Ovary (tissue), 9 donors: ENCODE data around the gene PPP1R2. TPM values are rescaled to one million over a fixed set of nuclear protein-coding genes. Genes with fewer than 3 reads are reported as not detected.

Experiments
- DNase-seq, 5 donors: peaks; one replicate each; pipeline ENCODE4 v3.0.0-alpha.2; 2019 to 2020
- H3K27ac ChIP-seq, 2 donors: fragments of 200-600 bp; one replicate each; pipeline versions ENCODE4 v1.5.1 to v1.8.0; 2019 to 2022
- H3K27me3 ChIP-seq: fragments of 200-600 bp; one replicate; pipeline ENCODE4 v1.8.0; 2022
- H3K36me3 ChIP-seq: fragments of 200-600 bp; sonication (generic); one replicate; pipeline ENCODE4 v1.5.1; 2019
- H3K4me1 ChIP-seq: one replicate; pipeline ENCODE4 v1.8.1; 2013; ENCODE audit warnings: mild to moderate bottlenecking, moderate library complexity; ENCODE audit not compliant: insufficient read depth
- H3K4me3 ChIP-seq: fragments of 200-600 bp; sonication (generic); one replicate; pipeline ENCODE4 v1.5.1; 2017
- H3K9me3 ChIP-seq, 2 donors: fragments of 200-600 bp in 1 of 2; sonication (generic) in 1 of 2; one replicate each; pipeline versions ENCODE4 v1.5.1 to v1.8.1; 2013 to 2019; ENCODE audit warnings: mild to moderate bottlenecking in 1 of 2, moderate library complexity in 1 of 2
- EP300 ChIP-seq: sonication (generic); formaldehyde crosslinking; IDR thresholded peaks from one replicate; pipeline ENCODE4 v1.6.1; 2017; ENCODE audit warnings: antibody characterized with exemption
- POLR2A ChIP-seq: fragments of 450-650 bp; IDR thresholded peaks from one replicate; pipeline ENCODE4 v1.6.1; 2017; ENCODE audit warnings: antibody characterized with exemption, mild to moderate bottlenecking, moderate library complexity
- WGBS, 3 donors: extraction: QIAGEN DNeasy Blood & Tissue Kit in 1 of 3; methylation state at CpG; one replicate each; pipeline versions ENCODE4 v1.1.5 to v1.1.7; 2013 to 2017; 5-methylcytosine and 5-hydroxymethylcytosine counted together
- intact Hi-C, 4 donors: fragments of 100-400 bp; cut with DNase I; formaldehyde crosslinking; loops; one replicate each; pipeline versions ENCODE4 v1.11.0 to v1.15.1; 2022 to 2023
- polyA plus RNA-seq, 2 donors: library from polyadenylated mRNA; stranded (reverse); fragments of 200-250 nt in 1 of 2; fragments of 350-450 nt in 1 of 2; fragmentation: Illumina TruSeq in 1 of 2; extraction: RNeasy Lipid Tissue Mini Kit (QIAGEN cat#74804) in 1 of 2; gene quantifications; one replicate each; pipeline ENCODE4 v1.2.3, GENCODE V29; 2013 to 2014
- total RNA-seq, 7 donors: library from RNA; depleted of rRNA in 2 of 7; stranded (reverse); fragments of >200 nt in 2 of 7; fragmentation: NEBNext Ultra II Directional in 3 of 7; extraction: Animal tissue kit (Norgen Biotek cat#: 25700) in 3 of 7; gene quantifications; one replicate each; pipeline versions ENCODE4 v1.1.0 to v1.2.4, GENCODE V29; 2016 to 2023
- TF ChIP-seq, protein P1 (sequence below), 3 donors: fragments of 450-650 bp in 2 of 3; fragments of 200-600 bp in 1 of 3; IDR thresholded peaks; one replicate each; pipeline versions ENCODE4 v1.5.1 to v1.8.0; 2016 to 2022; ENCODE audit warnings: antibody characterized with exemption in 3 of 3, mild to moderate bottlenecking in 1 of 3
- donor health status: DM: no; HTN: no; CAD: no; lungs with moderate emphysema.
- donor health status: DM: no; HTN: no; CAD: no.
- donor health status: Bipolar disorder and iron deficiency.
- donor health status: DM: yes; HTN: yes; CAD: no.
- donor health status: DM: no; HTN: no; CAD: no.
- donor health status: DM: yes; HTN: yes; CAD: no.

Gene PPP1R2
- total and polyA plus RNA-seq, 9 donors, result 22.5 to 50.2 (median 40.6) TPM

- H3K27me3 ChIP-seq, result no peaks in the 10 kb centered on the region
- H3K36me3 ChIP-seq, result no peaks in the 10 kb centered on the region
- 81 to 84% (median 83%) methylated on average over 8 of the region's 8 CpGs for WGBS, 3 donors
- H3K4me3 ChIP-seq, result no peak overlapping the region
- H3K27ac ChIP-seq, result no peak overlapping the region
- DNase-seq, result no peak
- TF ChIP-seq, protein P1, sequence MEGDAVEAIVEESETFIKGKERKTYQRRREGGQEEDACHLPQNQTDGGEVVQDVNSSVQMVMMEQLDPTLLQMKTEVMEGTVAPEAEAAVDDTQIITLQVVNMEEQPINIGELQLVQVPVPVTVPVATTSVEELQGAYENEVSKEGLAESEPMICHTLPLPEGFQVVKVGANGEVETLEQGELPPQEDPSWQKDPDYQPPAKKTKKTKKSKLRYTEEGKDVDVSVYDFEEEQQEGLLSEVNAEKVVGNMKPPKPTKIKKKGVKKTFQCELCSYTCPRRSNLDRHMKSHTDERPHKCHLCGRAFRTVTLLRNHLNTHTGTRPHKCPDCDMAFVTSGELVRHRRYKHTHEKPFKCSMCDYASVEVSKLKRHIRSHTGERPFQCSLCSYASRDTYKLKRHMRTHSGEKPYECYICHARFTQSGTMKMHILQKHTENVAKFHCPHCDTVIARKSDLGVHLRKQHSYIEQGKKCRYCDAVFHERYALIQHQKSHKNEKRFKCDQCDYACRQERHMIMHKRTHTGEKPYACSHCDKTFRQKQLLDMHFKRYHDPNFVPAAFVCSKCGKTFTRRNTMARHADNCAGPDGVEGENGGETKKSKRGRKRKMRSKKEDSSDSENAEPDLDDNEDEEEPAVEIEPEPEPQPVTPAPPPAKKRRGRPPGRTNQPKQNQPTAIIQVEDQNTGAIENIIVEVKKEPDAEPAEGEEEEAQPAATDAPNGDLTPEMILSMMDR (IDR thresholded peaks at IDR 0.05), result no peak
- no peak for TF ChIP-seq EP300
- no peak for TF ChIP-seq POLR2A
- intact Hi-C loops, result loop anchor here in 1 of 4 donors (5.0 kb wide), 1 partner anchor 1968 kb away; no protein-coding TSS in a partner anchor
- H3K9me3 ChIP-seq, result no peaks in the 10 kb centered on the region
- no peaks in the 10 kb centered on the region for H3K4me1 ChIP-seq
These were observed 31.6 kb upstream of the PPP1R2 start for GRCh38 chr3:195574497-195575304.

- Histone ChIP-seq H3K4me1 (no peaks in the 10 kb centered on the region), H3K4me3 (no peak overlapping the region), H3K27ac (no peak overlapping the region), H3K27me3 (no peaks in the 10 kb centered on the region), H3K36me3 (no peaks in the 10 kb centered on the region), H3K9me3 (no peaks in the 10 kb centered on the region)
- 95 to 97% (median 95%) methylated on average over 19 of the region's 19 CpGs for WGBS, 3 donors
- no peak for DNase-seq
- TF ChIP-seq POLR2A, result no peak
- TF ChIP-seq EP300, result no peak
- TF ChIP-seq, protein P1 (IDR thresholded peaks at IDR 0.05), result no peak
- intact Hi-C loops, result loop anchor here in 1 of 4 donors (5.0 kb wide), 1 partner anchor 1968 kb away; no protein-coding TSS in a partner anchor
These were observed 30.7 kb upstream of the PPP1R2 start for GRCh38 chr3:195573611-195574496.

- WGBS, 3 donors, result 75 to 81% (median 78%) methylated on average over 6 of the region's 6 CpGs
- intact Hi-C loops, result loop anchor here in 1 of 4 donors (5.0 kb wide), 1 partner anchor 1971 kb away; no protein-coding TSS in a partner anchor
- no peaks in the 10 kb centered on the region for H3K9me3 ChIP-seq
These were observed 28.2 kb upstream of the PPP1R2 start for GRCh38 chr3:195571361-195571760.

GRCh38 chr3:195570912-195571311 lies 27.8 kb upstream of the PPP1R2 start:
- TF ChIP-seq, protein P1 (IDR thresholded peaks at IDR 0.05), result no peak
- TF ChIP-seq POLR2A, result no peak
- TF ChIP-seq EP300, result no peak
- no peak for DNase-seq
- WGBS, 3 donors, result 84 to 89% (median 86%) methylated on average over 9 of the region's 9 CpGs
- no peaks in the 10 kb centered on the region for H3K36me3 ChIP-seq
- H3K4me1 ChIP-seq, result no peaks in the 10 kb centered on the region
- H3K4me3 ChIP-seq, result no peak overlapping the region
- no peaks in the 10 kb centered on the region for H3K9me3 ChIP-seq
- H3K27ac ChIP-seq, result no peak overlapping the region
- H3K27me3 ChIP-seq, result no peaks in the 10 kb centered on the region
- intact Hi-C loops, result loop anchor here in 1 of 4 donors (5.0 kb wide), 1 partner anchor 1971 kb away; no protein-coding TSS in a partner anchor

More at GRCh38 chr3:195571361-195571760, 28.2 kb upstream of the PPP1R2 start:
- no peak overlapping the region for H3K27ac ChIP-seq
- H3K36me3 ChIP-seq, result no peaks in the 10 kb centered on the region
- H3K4me3 ChIP-seq, result no peak overlapping the region
- H3K27me3 ChIP-seq, result no peaks in the 10 kb centered on the region
- TF ChIP-seq, protein P1 (IDR thresholded peaks at IDR 0.05), result no peak
- TF ChIP-seq POLR2A, result no peak
- no peak for TF ChIP-seq EP300
- no peak for DNase-seq
- no peaks in the 10 kb centered on the region for H3K4me1 ChIP-seq
